HG02642 (cell line): ENCODE measurements around the gene SCGB1D1.

Experiments used
- ATAC-seq: cut with Tn5 transposase; IDR thresholded peaks from one replicate; pipeline ENCODE4 v1.9.1; 2021; ENCODE audit warnings: mild to moderate bottlenecking; ENCODE audit not compliant: unreplicated experiment, poor library complexity

The SCGB1D1 gene, protein sequence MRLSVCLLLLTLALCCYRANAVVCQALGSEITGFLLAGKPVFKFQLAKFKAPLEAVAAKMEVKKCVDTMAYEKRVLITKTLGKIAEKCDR

GRCh38 chr11:62190011-62190410, at the start of gene SCGB1D1:
SCGB1D1 (plus strand) TSS chr11:62190216; CDS start chr11:62190285, 69 bp downstream.
- ATAC-seq = no peak

- ATAC-seq = no peak
These were observed 49.5 kb upstream of the SCGB1D1 start for GRCh38 chr11:62140304-62141110.

DNA sequence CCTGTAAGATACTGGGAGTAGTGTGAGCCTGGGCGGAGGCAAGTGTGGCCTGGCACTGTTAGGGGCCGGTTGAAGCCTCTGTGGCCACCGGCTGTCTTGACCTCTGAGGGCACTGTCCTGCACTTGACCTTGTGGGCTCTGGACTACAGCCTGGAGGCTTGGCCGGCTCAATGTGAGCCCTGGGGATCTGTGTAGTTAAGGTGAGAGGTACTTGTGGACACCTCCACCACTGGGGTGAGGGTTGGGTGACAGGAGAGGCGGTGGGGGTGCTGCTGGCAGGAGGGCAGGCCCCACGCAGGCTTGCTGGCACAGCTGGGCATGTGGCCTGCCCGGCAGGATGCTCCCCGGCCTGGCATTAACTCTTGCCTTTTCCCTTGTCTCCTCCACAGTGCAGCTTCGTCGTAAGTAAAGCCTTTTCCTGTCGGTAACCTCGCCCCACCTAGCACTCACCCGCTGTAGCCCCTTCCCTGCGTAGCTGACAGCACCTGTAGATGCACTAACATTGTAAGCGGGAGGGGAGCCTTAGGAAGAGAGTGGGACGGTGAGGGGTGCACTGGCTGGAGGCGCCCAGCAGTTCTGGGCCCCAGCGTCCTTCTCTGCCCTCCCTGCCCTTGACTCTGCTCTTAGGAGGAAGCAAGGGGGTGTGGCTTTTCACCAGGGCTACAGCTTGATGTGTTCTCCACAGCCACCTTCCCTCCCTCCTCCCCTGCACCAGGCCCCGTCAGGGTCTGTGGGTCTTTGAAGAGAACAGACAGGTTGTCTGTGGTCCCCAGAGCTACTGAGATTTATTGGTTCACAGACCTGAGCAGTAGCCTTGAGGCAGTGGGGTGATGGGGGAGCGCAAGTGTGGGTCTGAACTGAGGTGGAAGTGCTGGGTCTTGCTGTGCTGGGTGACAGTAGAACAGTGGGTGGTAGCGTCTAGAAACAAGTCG, 48.6 kb upstream of the SCGB1D1 start:
- no peak for ATAC-seq

DNA sequence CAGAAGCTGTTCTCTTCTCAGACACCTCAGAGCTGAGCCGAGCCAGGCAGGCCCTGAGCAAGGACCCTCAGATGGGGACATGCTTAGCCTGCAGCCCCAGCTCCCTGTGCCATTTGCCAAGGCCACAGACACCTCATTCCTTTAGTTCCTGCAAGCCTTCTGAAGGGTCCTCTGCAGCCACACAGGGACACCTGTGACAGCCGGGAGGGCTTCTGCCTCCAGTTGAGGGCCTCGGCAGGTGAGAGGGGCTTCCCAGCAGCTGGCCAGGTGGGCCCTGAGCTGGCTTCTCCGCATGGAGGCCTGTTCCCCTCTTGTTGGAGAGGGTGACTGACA, 48.0 kb upstream of the SCGB1D1 start:
- no peak for ATAC-seq

DNA sequence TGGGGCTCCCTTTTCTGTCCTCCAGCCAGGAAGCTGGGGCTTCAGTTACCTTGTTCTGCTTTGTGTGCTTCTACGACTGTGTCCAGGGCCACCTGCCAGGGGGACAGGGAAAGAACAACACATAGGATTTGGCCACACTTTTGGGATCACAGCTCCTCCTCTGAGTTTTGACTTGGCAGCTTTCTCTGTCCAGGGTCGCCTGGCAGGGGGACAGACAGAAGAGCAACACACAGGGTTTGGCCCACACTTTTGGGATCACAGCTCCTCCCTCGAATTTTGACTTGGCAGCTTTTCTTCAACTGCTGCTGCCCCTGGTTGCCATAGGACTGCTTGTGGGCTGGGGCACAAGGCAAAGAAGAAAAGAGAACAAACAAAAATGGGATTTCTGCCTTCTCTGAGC, 47.1 kb upstream of the SCGB1D1 start:
- no peak for ATAC-seq

DNA sequence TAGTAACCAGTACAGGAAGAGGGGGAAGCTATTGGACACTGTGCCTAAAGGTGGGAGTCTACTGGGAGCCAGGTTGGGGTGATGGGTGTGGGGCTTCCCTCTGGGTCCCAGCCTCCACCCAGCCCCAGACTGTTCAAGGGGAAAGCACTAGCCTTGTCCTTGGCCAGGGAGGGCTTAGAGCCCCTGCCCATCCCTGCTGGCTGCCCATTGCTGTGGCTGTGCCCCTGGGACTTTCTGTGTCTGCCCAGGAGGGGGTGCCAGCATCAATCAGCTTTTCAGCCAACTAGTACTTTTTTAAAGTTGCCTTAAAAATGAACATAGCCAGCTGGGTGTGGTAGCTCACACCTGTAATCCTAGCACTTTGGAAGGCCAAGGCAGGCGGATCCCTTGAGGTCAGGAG, 46.3 kb upstream of the SCGB1D1 start:
- no peak for ATAC-seq

GRCh38 chr11:62144641-62145255, 45.3 kb upstream of the SCGB1D1 start:
- no peak for ATAC-seq

DNA sequence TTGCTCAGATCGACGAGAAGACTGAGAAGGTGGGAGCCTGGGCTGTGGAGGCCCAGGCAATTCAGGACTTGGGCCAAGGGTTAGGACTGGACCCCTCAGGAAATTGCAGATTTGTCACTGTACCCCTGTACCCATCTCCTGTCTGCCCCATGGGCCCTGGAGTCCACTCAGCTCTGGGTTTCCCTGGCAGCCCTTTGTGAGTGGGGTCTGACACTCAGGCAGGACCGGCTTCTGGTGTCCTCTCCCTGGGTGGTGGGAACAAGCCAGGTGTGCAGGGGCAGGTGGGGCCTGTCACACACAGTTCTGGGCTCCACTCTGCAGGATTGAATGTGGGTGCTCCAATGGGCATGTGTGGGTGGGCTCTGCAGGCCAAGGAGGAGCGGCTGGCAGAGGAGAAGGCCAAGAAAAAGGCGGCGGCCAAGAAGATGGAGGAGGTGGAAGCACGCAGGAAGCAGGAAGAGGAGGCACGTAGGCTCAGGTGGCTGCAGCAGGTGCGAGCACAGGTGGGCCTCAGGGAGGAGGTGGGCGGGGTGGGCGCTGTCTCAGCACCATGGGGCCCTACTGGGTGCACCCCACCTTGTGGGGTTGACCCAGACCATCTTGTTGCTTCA, 44.6 kb upstream of the SCGB1D1 start:
- ATAC-seq = no peak

GRCh38 chr11:62146476-62147200, 43.4 kb upstream of the SCGB1D1 start:
- ATAC-seq = no peak

GRCh38 chr11:62147545-62147944, 42.5 kb upstream of the SCGB1D1 start:
- no peak for ATAC-seq

DNA sequence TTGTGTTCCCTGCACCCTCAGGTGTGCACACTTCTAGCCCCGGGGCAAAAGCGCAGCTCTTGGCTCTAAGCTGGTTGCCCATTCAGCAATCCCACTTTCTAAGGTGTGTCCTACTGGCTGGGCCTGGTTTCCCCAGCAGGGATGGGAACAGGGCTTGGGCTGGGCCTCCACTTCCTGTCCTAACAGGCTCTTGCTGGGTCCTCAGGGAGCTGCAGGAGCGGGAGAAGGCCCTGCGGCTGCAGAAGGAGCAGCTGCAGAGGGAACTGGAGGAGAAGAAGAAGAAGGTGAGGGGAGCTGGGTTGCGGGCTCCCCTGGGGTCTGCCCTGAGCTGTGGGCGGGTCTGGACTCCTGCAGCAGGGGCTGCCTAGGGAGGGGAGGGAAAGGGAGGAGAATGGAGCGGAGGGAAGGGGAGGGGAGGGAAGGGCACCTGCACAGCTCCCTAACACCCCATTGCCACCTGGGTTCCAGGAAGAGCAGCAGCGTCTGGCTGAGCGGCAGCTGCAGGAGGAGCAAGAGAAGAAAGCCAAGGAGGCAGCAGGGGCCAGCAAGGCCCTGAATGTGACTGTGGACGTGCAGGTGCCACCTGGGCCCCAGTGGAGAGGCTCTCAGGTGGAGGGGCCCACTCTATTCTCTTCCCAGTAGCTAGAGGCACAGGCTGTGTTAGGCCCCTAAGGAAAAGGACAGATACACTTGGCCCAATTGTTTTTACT, 41.6 kb upstream of the SCGB1D1 start:
- no peak for ATAC-seq

DNA sequence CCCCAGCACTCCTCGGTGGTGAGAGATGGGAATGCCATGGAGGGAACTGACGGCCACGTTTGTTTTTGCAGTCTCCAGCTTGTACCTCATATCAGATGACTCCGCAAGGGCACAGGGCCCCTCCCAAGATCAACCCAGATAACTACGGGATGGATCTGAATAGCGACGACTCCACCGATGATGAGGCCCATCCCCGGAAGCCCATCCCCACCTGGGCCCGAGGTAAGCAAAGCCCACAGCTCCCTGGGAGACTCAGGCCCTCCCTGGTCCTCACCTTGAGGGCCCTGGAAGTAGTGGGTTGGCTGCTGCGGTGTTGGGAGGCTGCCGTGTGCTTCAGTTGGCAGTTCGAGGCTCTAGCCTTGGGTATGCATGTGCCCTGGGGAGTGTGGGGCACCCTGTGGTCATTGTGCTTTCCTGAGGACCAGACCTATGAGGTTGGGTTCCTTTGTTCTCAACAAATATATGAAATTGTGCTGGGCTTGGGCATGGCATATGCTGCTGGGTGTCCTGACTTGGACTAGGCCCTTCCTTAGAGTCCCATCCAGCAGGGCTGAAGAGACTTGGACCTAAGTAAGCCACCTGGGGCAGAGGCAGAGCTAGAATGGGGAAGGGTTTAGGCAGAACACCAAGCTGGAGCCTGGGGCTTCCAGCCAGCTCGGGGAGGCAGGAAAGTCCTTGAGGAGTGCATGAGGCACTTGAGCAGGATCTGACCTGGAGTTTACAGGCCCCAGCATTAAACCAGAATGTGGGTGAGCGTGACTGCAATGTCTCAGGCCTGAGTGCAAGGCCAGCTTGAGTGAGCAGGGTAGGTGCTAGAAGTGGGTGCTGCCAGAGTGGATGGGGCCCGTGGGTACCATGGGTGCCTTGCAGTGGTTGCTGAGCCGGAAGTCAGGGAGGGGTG, 39.8 kb upstream of the SCGB1D1 start:
- ATAC-seq = no peak

DNA sequence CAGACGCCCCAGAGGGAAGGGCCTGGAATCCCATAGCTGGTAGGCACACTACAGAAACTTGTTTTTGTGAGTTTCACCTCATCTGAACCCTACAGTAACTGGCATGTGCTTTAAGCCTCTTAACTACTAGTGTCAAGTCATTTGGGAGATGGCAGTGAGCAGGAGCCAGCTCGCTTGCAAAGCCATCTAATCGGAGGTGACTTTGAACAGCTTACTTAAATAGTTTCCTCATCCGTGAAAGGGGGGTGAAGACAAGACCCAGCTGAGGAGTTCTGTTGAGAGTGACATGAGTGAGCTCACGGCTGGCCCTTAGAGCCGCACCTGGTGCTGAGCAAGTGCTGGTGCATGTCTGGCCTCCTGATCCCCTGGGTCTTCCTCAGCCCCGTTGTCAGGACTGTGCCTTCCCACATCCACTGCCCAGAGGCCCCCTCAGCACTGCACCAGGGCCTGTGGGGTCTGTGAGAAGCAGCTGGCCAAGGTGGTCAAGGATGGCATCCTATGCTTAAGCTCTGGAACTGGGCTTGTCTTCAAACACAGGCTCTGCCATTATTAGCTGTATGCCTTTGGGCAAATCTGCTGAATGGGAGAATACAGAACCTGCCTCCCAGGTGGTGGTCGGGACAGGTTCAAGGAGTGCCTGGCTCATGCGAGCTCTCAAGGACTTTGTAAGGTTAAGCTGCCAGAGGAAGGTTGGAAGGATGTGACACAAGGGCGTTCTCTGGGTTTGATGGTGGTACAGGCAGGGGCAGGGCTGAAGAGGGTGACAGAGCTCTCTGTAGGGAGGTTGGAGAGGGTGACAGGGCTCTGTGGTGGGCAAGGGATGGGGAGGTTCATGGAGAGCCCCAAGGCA, 38.9 kb upstream of the SCGB1D1 start:
- ATAC-seq = no peak

DNA sequence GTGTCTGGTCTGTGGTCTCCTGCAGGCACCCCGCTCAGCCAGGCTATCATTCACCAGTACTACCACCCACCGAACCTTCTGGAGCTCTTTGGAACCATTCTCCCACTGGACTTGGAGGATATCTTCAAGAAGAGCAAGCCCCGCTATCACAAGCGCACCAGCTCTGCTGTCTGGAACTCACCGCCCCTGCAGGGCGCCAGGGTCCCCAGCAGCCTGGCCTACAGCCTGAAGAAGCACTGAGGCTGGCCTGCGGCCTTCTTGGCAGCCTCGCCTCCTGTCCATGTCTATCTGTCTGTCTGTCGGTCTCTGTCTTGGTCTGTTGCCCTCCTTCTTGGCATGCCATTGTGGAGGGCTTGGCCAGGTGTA, 38.3 kb upstream of the SCGB1D1 start:
- ATAC-seq = no peak

GRCh38 chr11:62152245-62153086, 37.5 kb upstream of the SCGB1D1 start:
- ATAC-seq = no peak

GRCh38 chr11:62153087-62153395, 37.0 kb upstream of the SCGB1D1 start:
- ATAC-seq = no peak

GRCh38 chr11:62153617-62154016, 36.4 kb upstream of the SCGB1D1 start:
- ATAC-seq = no peak
